Measurements from ENCODE around the gene ABAT.
"Not testable (repeated sequence)": the region's sequence is repeated elsewhere in the genome, so short reads cannot be mapped to it uniquely, and the experiment has no call there.

The ABAT gene

GRCh38 chr16:8682551-8683259 is 8.3 kb downstream of the ABAT start:
- DNase-seq (ENCODE audit: low spot score), result no peak

- DNase-seq (ENCODE audit: low spot score), result no peak
These were observed 9.2 kb downstream of the ABAT start for GRCh38 chr16:8683640-8684039.

- no peak for DNase-seq (ENCODE audit: low spot score)
These were observed 11.2 kb downstream of the ABAT start for GRCh38 chr16:8685617-8686016.

GRCh38 chr16:8686031-8686621 is 11.7 kb downstream of the ABAT start:
- DNase-seq (ENCODE audit: low spot score), result no peak

- no peak for DNase-seq (ENCODE audit: low spot score)
These were observed 12.5 kb downstream of the ABAT start for GRCh38 chr16:8686879-8687278.

- DNase-seq (ENCODE audit: low spot score), result no peak
These were observed 15.3 kb downstream of the ABAT start for GRCh38 chr16:8689686-8690085.

GRCh38 chr16:8691728-8692127 is 17.3 kb downstream of the ABAT start:
- no peak for DNase-seq (ENCODE audit: low spot score)

GRCh38 chr16:8694795-8695728 is 20.6 kb downstream of the ABAT start:
- no peak for DNase-seq (ENCODE audit: low spot score)

- DNase-seq (ENCODE audit: low spot score), result no peak
These were observed 22.5 kb downstream of the ABAT start for GRCh38 chr16:8696880-8697279.

- DNase-seq (ENCODE audit: low spot score), result no peak
These were observed 23.5 kb downstream of the ABAT start for GRCh38 chr16:8697965-8698364.

- DNase-seq (ENCODE audit: low spot score), result no peak
These were observed 29.3 kb downstream of the ABAT start for GRCh38 chr16:8703693-8704092.

- no peak for DNase-seq (ENCODE audit: low spot score)
These were observed 29.7 kb downstream of the ABAT start for GRCh38 chr16:8704098-8704497.

GRCh38 chr16:8705100-8705822 is 30.8 kb downstream of the ABAT start:
- DNase-seq (ENCODE audit: low spot score), result not testable (repeated sequence)

- DNase-seq (ENCODE audit: low spot score), result no peak
These were observed 34.1 kb downstream of the ABAT start for GRCh38 chr16:8708536-8708935.

GRCh38 chr16:8712589-8713361 is 38.4 kb downstream of the ABAT start:
- DNase-seq (ENCODE audit: low spot score), result no peak

- DNase-seq (ENCODE audit: low spot score), result no peak
These were observed 39.3 kb downstream of the ABAT start for GRCh38 chr16:8713635-8714172.

- DNase-seq (ENCODE audit: low spot score), result no peak
These were observed 39.8 kb downstream of the ABAT start for GRCh38 chr16:8714174-8714573.

GRCh38 chr16:8714807-8715206 is 40.4 kb downstream of the ABAT start:
- DNase-seq (ENCODE audit: low spot score), result no peak

- DNase-seq (ENCODE audit: low spot score), result no peak
These were observed 41.6 kb downstream of the ABAT start for GRCh38 chr16:8716052-8716451.

GRCh38 chr16:8716592-8716991 is 42.2 kb downstream of the ABAT start:
- no peak for DNase-seq (ENCODE audit: low spot score)

GRCh38 chr16:8717469-8717868 is 43.1 kb downstream of the ABAT start:
- DNase-seq (ENCODE audit: low spot score), result no peak

Measured in CD4-positive, alpha-beta T cell treated with Interleukin-15 for 4 hours (primary cell).